ENCODE results near the gene H19.

DNA sequence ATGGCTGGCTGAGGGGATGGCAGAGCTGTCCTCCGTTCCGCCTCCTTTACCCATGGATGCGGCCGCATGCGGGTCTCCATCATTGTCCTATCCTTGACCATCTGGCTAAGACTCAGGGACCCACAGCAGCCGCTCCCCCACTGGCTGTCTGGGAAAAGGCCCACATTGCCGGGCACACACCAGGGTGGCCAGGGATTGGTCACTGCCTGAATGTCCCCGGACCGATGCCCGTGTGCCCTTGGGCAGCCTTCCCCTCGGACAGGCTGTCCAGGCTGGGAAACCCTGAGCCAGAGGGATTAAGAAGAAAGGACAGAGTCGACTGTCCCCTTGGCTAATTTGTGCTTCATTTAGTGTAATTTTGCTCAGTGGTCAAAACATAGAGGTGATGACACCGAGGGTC lies 22.5 kb downstream of the H19 start:
- TF ChIP-seq GATA3 (IDR thresholded peaks at IDR 0.05; ENCODE audit: low read depth, low read length) (no peak), GATA2 (IDR thresholded peaks at IDR 0.05; ENCODE audit: low read depth, low read length) (no peak)

Data from SH-SY5Y (cell line).